GM19395 (cell line): Measurements from ENCODE around the gene MAL.

Experiments
- ATAC-seq: cut with Tn5 transposase; IDR thresholded peaks from one replicate; pipeline ENCODE4 v1.9.1; 2021; ENCODE audit warnings: mild to moderate bottlenecking, moderate library complexity; ENCODE audit not compliant: unreplicated experiment

Gene MAL

DNA sequence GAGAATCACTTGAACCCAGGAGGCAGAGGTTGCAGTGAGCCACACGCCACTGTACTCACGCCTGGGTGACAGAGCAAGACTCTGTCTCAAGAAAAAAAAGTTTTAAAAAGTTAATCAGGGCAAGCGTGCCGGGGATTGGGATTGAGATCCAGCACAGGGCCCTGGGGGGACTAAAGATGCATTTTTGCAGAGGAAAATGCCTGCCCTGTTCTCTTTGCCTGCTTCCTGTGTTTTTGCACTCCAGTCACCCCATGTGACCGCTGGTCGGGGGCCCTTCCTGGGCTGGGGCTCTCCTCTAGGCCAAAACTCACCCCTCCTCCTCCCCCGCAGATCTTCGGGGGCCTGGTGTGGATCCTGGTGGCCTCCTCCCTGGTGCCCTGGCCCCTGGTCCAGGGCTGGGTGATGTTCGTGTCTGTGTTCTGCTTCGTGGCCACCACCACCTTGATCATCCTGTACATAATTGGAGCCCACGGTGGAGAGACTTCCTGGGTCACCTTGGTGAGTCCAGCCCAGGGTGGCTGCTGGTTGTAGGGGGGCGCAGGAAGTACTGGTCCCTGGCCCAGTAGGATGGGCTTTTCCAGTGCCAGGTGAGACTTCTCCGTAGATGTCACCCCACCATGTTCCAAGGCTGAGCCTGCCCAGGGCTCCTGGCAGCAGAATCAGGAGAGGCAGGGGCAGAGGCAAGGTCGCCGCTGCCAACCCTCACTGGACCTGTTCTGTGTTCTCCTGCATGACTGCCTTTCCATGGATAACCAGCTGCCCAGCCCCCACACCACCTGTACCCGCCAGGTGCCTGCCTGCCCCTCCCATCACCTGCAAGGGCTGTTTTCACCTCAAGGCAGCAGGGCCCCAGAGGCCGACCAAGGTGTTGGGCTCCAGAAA lies 22.4 kb downstream of the MAL start:
- ATAC-seq, result no peak

DNA sequence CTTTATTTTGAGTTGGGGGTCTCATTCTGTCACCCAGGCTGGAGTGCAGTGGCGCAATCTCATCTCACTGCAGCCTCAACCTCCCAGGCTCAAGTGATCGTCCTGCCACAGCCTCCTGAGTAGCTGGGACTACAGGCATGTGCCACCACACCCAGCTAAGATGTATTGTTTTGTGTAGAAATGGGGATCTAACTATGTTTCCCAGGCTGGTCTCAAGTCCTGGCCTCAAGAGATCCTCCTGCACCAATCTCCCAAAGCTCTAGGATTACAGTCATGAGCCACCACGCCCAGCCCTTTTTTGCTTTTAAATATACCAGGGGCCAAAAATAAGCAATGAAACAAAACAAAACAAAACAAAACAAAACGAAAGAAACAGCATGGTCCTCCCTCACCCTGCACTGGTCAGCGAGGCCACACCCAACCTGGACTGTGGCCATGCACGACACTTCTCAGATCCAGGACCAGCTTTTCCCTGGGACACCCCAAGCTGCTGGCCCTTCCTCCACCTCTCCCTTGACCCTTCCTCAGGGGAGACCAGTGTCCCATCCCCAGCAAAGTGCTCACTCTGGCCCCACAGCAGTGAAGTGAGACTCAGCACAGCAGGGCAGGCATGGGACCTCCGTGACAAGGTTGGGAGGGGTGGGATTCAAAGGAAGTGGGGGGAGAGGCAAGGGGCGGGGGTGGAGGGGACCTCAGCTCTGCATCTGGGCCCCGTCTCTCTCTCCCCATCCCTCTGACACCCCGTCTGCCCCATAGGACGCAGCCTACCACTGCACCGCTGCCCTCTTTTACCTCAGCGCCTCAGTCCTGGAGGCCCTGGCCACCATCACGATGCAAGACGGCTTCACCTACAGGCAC lies 23.5 kb downstream of the MAL start:
- no peak for ATAC-seq

DNA sequence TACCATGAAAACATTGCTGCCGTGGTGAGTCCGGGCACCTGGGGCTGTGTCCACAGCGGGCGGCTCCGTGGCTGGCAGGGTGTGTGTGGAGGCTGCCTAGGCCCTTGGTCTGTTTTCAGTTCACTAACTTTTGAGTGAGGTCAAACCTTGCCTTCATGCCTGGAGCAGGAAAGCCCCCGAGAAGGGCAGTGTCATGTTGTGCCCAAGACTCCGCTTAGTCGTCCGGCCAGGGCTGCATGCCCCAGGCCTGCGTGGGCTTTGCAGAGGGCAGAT lies 24.1 kb downstream of the MAL start:
- ATAC-seq, result no peak

- ATAC-seq, result no peak
Observed at GRCh38 chr2:95049961-95050360, 24.5 kb downstream of the MAL start.

DNA sequence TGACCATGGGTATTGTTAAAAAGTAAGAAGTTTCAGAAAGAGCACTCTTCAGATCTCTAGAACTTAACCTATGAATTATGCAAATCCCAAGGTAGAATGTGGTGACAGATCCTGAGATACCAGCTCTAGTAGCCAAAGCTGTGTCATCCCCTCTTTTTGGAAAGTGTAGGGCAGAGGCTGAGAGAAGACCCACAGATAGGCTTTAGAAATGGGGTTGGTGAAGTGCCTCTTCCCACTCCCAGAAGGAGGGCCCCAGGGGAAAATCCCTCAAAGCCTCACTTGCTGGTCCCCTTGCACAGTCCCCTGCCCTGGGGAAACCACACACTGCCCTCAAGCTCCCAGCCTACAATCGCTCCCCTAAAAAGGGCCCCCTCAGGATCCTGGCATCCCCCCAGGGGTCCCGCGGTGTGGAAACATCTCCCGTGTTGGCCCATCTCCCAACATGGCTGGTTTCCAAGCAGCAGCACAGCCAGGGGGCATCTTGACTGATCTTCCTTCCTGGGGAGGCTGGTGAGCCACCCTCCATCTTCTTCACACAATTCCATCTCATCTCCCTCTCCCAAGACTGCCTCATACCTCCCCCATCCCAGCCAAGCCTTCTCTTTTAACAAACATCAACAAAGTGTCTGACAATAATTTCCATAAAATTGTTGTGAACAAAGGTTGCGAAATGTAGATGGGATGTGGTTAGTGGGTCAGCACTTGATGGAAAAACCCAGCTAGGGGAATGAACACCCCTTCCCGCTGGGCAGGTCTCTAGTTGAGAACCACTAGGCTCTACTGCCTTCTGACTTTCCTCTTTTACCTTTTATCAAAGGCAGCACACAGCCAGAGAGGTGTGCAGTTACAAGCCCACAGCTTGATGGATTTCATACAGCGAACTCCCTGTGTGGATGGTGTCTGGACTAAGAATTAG lies 25.1 kb downstream of the MAL start:
- no peak for ATAC-seq

- ATAC-seq, result no peak
Observed at GRCh38 chr2:95051626-95052025, 26.1 kb downstream of the MAL start.

- ATAC-seq, result no peak
Observed at GRCh38 chr2:95052307-95052706, 26.8 kb downstream of the MAL start.

GRCh38 chr2:95052804-95053479 lies 27.4 kb downstream of the MAL start:
- no peak for ATAC-seq

GRCh38 chr2:95053543-95053942 lies 28.0 kb downstream of the MAL start:
- ATAC-seq, result no peak

DNA sequence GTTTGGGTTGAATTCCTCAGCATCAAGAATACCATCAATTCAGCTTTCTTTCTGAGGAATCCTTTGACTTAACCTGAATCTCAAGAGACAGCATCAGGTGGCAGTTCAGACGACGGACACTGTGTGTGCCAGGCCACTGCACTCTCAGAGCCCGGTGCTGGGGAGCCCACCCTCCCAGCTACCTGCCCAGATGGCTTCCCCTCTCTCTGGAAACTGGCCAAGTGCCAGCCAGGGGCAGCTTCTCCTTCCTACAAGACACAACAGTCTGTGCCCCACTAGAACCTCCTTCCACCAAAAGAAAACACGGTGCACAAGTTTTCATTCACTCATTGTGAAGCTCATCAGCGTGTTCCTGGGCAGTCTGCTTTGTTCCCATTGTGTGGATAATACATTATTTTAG lies 28.5 kb downstream of the MAL start:
- no peak for ATAC-seq

GRCh38 chr2:95055262-95055661 lies 29.8 kb downstream of the MAL start:
- ATAC-seq, result no peak

GRCh38 chr2:95056044-95056443 lies 30.5 kb downstream of the MAL start:
- ATAC-seq, result no peak

- ATAC-seq, result no peak
Observed at GRCh38 chr2:95056461-95057459, 31.3 kb downstream of the MAL start.

GRCh38 chr2:95057535-95058370 lies 32.2 kb downstream of the MAL start:
- no peak for ATAC-seq

DNA sequence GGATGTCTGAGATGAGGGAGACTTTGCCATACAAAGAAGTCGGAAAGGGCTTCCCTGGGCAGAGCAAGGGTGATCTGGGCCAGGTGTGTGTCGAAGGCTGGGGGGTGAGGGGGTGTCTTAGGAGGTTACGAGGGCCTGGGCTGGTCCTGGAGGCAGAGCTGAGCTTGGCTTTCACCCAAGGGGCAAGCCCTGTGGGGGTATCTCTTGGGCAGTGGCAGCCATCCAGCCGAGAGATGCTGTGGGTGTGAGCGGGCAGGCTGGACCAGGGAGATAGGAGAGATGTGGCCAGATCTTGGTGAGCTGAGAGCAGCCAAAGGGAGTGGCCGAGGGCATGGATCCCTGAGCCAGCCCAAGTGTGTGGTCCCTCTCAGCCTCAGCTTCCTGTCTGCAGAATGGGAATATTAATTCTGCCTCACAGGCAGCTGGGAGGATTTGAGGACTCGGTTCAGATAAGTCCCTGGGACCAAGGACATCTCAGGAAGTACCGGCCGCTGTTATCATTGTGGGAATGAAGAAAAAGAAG lies 33.0 kb downstream of the MAL start:
- no peak for ATAC-seq

DNA sequence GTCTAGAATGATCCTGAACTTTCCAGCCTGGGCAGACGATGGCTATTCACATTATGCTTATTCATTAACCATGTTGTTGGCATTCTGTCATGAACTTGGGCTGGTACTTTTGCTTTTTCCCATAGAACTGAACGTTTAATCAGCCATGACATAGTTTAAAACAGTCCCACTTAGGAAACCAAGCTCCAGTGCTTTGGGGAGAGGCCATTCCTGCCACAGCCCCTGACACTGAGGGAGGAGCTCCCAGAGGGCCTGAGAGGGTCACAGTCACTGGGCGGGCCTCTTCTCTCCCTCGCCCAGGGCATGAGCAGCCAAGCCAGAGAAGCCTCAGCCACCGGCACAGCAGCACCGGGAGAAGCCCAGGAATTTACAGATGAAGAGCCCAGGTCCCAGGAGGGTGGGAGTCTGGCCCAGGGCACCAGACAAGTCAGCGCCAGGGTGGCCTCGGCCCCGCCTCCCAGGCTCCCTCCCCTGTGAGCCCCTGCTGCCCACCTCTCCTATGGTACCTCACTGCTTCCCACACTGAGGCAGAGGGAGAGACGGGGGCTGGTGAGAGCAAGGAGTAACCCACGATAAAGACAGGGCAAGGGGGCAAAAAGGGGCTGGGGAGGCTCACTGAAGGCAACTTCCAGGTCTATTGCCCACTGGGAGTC lies 33.6 kb downstream of the MAL start:
- no peak for ATAC-seq

DNA sequence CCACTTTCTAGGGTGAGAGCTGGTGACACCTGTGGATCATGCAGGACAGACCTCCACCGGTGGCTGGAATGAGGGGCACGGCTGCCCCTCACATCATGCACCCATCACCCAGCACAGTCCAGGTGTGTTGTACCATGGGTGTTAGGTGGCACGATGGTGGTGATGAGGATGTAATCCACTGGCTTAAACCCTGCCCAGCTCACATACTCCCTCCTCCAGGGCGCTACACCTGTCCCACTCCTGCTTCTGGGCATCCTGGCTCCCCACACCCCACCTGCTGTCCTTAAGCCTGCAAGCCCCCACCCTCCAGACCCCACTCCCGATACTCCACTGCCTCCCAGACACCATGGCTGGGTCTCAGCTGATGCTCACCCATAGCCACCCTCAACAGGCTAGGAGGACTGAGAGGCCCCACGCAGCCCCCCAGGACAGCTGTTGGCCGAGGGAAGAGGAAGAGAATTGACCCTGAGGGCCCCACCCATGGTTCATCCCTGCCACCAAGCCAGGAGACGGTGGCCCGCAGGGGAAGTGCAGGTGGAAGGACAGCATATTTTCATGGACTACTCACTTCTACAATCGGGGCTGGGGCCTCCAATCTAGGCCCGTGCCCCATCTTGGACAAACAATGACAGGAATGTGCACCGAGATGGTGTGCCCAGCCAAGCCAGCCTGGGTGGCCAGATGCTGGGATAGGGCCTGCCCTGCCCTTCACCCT lies 34.3 kb downstream of the MAL start:
- ATAC-seq, result no peak
